HG02623 (cell line): ENCODE results near the gene CNTLN.
"Not testable (repeated sequence)": the region's sequence is repeated elsewhere in the genome, so short reads cannot be mapped to it uniquely, and the experiment has no call there.

Experiments used
- ATAC-seq: cut with Tn5 transposase; IDR thresholded peaks from one replicate; pipeline ENCODE4 v1.9.1; 2021; ENCODE audit warnings: moderate library complexity; ENCODE audit not compliant: unreplicated experiment

CNTLN gene

DNA sequence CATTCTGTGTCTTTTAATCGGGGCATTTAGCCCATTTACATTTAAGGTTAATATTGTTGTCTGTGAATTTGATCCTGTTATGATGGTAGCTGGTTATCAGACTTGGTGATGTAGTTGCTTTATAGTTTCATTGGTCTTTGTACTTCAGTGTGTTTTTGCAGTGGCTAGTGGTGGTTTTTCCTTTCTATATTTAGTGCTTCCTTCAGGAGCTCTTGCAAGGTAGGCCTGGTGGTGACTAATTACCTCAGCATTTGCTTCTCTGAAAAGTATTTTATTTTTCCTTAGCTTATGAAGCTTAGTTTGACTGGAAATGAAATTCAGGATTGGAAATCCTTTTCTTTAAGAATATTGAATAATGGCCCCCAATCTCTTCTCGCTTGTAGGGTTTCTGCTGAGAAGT lies 156.9 kb downstream of the CNTLN start:
- ATAC-seq = no peak

DNA sequence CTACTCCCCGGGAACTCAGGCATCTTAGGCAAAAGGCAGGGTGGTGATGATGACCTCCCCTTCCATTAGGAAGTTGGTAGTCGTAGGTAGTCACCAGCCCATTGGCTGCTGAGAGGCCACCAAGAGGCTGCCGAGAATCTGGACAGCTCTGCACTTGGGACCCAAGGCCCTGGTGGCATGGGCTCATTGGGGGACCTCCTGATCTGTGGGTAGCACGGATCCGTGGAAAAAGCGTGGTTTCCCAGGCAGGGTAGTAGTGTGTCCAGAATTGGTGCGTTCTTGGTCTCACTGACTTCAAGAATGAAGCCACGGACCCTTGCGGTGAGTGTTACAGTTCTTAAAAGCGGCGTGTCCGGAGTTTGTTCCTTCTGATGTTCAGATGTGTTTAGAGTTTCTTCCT lies 158.8 kb downstream of the CNTLN start:
- ATAC-seq = no peak

DNA sequence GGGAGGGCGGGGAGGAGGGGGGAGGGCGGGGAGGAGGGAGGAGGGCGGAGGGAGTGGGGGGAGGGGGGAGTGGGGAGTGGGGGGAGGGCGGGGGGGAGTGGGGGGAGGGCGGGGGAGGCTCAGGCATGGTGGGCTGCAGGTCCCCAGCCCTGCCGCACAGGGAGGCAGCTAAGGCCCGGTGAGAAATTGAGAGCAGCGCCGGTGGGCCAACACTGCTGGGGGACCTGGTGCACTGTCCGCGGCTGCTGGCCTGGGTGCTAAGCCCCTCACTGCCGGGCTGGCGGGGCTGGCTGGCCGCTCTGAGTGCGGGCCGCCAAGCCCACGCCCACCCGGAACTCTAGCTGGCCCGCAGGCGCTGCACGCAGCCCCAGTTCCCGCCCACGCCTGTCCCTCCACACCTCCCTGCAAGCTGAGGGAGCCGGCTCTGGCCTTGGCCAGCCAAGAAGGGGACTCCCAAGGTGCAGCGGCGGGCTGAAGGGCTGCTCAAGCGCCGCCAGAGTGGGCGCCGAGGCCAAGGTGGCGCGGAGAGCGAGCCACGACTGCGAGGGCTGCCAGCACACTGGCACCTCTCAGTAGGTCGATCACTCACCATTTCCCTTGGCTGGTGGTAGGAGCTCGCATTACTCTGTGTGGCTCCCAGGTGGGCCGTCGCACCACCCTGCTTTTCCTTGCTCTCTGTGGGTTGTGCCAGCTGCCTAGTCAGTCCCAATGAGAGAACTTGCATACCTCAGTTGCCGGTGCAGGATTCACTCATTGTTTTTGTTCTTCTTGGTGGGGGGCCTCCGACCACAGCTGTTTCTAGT lies 160.2 kb downstream of the CNTLN start:
- no peak for ATAC-seq

DNA sequence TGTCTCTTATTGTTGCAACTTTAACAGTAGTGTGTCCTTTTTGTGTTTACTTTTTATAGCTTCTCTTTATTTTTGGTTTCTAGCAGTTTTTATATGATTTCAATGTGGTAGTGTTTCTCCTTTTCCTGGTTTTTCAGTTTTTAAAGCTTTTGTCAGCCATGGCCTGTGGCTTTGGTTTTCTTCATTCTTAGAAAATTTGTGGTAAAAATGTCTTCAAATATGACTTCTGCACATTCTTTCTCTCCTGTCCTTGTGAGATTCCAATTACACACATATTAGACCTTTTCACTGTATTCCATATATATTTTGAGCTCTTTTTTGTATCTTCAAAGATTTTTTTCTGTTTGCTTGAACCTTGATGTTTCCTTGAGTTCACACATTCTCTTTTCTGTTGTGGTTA lies 180.5 kb downstream of the CNTLN start:
- no peak for ATAC-seq

DNA sequence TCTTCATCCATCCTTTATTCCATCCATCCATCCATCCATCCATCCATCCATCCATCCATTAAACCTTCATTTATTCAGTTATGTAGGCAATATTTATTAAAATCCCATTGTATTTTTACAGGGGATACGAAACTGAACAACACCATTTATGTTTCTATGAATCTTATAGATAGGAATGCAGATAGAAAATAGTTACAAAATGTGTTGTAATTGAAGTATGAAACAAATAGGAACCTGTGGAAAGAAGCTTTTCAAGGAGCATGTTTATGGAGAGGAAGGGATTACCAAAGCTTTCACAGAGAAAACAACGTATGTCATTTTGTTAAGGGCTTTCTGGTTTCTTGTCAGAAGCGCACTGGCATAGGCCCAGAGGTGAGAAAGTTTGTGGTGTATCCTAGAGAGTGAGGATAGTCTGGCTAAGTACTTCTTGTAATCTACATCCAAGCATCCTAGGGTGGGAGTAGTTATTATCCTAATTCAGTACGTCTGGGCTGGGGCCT lies 184.0 kb downstream of the CNTLN start:
- no peak for ATAC-seq

DNA sequence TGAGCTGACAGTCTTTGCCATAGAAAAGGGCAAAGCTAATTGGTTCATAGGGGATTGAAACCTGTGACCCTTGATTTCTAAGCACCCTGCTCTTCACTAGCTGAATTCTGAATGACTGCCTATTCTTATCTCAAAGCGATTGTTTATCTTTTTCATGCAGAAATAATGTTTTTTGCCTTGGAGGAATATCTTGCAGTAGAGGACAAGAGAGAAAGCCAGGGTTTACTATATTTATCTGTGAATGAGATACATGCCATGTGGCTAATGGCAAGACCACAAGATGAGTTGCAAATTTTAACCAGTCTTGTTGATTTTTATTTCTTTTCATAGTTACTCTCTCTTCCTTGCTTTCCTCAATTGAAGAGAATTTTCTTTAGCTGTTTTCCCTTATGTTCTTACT lies 185.0 kb downstream of the CNTLN start:
- ATAC-seq = no peak

DNA sequence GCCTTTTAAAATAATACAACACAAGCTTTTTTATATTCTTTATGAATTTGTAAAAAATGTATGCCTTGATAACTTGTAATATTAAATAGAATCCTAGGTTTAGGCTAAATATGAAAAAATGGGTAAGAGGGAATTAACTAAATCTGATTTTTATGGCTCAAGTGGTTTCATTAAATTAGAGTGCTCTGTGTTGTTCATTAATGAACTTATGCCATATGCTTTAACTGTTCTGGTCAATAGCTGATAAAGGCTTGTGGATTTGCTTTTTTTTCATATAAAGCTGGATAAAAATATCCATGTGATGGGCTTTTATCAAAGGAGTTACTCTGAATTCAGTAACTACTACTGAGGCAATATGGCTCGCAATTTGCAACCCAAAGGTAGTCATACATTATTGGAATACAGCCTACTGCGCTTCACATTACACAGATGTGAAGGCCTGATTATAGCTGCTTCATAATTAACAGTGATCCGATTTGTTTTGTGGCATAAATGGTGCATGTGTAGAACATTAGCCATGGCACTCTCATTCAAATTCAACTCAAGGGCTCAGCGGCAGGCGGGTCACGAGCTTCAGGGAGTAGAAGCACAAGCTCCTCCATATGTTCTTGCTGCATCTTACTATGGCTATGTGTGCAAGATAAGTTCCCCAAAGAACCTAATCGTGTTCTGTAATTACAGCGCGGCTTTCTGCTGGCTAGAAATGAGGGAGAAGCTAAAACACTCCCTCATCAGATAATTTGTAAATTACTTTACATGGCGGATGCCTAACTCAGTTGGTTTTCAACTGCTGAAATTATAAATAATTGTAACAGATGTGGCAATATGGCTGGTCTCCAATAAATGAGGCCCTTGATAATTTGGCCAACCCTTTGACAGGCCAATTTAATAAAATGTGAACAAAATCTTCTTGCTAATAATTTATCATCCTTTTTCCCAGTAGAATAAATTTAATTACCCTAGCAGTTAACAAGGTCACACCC lies 188.3 kb downstream of the CNTLN start:
- no peak for ATAC-seq

DNA sequence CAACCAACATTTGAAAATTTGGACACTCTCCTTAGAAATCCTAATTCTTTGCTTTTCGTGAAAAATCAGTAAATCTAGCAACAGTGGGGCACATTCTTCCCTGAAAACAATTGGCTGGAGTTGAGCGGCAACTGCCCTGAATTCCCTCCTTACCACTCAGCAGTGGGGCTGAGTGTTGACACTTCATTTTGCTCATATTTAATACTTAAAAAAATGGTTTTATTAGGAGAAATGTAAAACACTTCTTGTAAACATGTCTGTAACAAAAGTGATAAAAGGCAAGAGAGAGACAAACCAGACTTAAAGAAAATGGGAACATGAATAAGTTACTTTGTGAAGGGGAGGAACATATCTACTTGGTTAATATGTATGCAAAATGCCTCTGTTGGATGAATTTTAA lies 193.5 kb downstream of the CNTLN start:
- no peak for ATAC-seq

DNA sequence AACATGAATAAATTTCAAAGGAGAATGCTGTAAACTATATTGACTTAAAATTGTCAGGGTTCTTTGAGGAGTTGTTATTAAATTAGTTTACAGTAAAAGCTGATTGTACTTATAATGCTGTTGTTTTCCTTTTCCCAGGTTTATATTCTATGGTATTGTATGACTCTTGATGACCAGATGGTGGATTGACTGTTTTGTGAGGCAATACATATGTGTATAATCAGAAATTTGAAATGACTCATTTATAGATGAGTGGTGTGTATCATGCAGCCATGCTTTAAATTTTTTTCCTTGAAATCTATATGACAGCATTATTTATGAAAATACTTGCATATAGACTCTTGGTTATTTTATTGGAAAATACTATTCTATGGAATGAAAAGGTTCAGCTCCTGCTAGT lies 195.3 kb downstream of the CNTLN start:
- no peak for ATAC-seq

DNA sequence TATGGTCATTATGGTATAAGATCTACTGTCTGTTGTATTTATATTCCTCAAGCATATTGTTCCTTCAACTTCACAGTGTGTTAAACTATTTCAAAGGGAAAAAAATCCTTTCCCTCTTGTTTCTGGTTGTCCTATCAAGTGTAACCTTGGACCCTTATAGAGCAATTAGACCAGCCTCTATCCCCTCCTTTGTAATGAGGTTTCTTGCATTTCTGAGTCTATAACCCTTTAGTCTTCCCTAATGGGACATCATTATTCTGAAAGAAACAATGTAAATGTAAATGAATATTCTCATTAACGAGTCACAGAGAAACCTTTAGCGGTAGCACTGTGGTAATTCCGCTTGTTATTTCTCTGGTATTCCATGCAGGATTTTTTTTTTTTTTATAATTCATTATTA lies 197.3 kb downstream of the CNTLN start:
- ATAC-seq = no peak

DNA sequence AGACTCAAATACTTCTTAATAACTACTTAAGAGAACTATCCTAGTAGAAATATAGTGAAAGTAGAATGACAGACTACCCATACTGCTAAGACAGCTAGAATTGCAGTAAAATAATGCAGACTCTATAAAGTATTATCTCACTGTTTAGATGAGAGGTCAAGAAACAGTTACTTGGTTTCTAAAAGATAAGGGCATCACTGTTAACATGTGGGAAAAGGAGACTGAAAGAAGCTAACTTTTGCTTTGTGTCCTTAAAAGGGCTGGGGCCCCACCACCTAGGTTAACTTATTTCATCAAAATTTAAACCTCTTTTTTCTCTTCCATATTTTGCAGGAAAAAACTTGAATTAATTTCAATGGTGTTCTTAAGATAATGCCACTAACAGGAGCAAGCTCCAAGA lies 204.3 kb downstream of the CNTLN start:
- no peak for ATAC-seq

DNA sequence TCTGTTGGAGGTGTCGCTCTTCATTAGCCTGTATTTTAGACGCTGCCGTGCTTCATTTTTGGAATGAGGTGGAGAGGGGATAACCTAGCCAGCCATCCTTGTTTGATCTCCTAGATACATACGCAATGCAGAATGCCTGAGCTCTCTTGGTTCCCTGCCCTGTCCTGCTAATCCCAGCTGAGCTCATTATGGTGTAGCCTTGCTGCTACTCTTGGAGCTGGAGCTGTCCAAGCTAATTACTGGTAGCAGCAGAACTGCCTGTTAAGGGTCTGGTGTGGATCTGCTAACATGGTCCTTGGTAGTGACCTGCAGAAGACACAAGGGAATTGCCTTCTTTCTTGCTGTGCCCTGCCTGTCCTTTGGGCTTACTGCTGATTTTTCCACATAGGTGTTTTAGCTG lies 207.9 kb downstream of the CNTLN start:
- no peak for ATAC-seq

DNA sequence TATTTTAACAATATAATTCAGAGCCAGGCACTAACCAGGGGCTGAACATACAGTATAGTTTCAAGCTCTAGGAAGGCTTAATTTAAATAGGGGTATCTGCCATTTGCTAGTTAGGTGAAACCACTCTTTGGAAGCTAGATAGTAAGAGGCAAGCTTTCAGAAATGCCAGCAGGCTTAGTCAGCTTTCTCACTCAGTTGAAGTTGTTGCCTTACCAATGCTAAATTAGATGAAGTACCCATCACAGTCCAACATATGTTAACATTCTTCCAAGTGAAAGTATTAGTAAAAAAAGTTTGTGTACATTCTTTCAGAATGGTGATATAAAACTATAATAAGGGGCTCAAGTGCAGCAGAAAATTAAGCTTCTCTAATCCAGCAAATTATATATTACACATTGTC lies 215.0 kb downstream of the CNTLN start:
- no peak for ATAC-seq

DNA sequence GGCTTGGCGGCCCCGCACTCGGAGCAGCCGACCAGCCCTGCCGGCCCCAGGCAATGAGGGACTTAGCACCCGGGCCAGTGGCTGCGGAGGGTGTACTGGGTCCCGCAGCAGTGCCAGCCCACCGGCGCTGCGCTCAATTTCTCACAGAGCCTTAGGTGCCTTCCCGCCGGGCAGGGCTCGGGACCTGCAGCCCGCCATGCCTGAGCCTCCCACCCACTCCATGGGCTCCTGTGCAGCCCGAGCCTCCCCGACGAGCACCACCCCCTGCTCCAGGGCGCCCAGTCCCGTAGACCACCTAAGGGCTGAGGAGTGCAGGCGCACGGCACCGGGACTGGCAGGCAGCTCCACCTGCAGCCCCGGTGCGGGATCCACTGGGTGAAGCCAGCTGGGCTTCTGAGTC lies 219.2 kb downstream of the CNTLN start:
- ATAC-seq = not testable (repeated sequence)

DNA sequence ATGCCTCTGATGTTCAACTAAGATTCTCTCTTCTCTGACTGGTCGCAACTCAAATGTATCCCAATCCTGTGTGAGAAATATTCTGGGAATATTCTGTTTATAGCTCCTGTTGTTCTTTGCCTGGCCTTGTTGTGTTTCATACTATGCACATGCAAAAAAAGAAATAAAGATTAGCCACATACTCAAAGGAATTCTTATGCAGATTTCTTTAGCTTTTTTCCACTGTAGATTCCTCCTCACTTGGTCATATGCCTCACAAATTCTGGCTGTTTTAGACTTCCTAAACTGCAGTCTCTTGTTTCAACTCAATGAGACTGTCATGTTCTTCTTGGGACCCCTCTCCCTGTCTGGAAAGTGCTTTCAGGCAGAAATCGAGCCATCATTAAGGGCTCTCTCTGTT lies 226.5 kb downstream of the CNTLN start:
- ATAC-seq = no peak

DNA sequence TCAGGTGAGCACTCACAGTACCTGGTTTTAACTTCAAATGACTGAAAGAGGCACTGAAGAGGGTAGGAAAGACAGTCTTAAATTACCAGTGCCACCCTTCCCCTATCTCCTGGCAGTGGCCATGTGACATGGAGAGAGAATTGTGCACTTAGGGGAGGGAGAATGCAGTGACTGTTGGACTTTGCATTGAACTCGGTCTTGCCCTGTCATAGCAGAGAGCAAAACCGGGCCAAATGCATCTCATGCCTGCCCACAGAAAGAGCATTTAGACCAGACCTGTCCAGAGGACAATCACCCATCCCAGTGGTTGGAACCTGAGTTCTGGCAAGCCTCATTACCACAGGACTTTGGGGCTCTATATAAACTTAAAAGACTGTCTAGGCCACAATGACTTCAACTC lies 232.2 kb downstream of the CNTLN start:
- ATAC-seq = no peak

DNA sequence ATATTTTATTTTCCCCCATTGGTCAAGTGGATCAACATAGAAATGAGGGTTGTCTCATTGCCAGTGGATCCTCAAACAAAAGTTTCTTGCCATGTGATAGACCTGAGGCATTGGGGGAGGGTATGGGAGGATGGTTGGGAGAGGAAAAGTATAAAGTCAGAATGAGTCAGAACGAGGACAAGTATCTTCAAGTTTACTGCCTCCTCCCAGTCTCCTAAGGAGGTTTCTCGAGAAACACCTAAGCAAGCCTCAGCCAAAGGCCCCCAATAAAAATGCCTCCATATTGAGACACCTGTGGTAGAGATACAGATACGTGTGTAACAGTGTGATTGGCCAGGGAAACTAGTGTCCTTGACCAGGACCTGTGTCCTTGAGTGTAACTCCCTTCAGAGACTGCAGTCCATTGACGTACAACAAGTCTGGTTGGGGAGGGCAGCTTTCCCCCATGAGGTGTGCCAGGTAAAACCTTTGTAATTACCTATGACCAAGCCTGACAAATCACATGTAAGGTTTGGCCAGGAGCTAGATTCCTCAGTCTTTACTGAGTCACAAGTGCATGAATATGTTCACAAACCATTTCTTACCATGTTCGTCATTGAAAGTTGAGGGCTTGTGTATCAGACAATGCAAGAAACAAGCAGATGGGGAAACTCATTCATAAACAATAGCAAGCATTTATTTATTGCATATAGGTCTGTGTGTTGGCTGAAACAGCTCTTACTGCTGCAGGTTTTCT lies 245.5 kb downstream of the CNTLN start:
- ATAC-seq = no peak

DNA sequence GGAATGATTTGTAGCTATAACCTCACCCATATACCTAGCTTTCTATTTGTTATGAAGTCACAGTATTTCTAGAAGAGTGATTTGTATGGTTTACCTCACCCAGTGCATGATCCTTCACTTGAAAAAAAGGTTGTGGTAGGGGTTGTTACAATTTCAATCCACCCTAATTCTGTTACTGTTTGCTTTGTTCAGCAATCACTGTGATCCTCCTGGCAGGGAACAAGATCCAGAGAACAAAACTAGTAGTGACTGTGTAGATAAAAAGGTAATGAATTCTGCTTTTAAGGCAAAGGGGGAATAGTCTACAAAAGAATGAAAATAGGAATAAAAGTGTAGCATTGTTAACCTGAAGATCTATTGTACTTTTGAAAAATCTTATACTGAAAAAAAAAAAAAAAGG lies 252.7 kb downstream of the CNTLN start:
- no peak for ATAC-seq

DNA sequence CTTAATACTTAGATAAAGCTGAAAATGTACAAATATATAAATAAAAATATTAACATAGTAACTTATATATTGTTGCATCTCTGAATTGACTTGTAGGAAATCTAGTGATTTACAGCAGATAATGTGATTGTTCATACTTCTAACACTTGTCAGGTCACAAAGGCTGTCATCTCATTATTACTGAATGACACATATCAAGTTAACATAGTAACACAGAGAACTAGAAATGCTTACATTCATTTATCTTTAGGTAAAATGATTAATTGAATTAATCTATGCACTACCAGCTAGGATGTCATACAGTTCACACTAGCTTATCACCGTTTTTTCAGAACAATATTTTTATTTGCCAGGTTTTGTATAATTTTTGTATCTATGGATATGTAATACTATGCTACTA lies 254.2 kb downstream of the CNTLN start:
- ATAC-seq = no peak

DNA sequence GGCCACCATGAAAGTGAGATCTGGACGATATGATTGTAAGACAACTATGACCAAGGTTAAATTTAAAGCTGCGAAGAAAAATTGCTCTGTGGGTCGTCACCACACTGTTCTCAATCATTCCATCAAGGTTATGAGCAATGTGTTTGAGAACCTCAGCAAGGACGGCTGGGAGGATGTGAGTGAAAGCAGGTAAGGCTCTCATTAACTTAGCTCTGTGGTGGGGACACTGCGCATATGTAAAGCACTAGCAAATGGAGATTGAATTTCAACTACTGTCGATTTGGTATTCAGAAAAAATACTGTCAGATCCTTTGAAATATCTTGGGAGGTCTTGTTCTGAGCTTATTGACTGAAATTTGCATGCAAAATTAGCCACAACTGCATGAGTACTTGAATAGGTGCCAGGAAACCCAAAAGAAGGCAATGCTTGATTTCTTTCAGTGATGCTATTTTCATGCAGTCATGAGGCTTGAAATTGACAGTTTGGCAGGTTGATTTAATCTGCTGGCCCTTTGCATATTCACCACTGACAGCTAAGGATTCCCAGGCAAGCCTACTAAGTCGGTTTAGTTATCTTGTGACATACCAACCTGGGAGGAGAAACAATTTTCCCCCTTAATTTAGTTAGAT lies 260.2 kb downstream of the CNTLN start:
- no peak for ATAC-seq
